HCT116 (cell line): ENCODE measurements around the gene FNDC11. TPM values are rescaled to one million over a fixed set of nuclear protein-coding genes. Genes with fewer than 3 reads are reported as not detected.

Source experiments
- ATAC-seq: fragments of 200-7000 bp; cut with Tn5 transposase; 2 replicates; pipeline ENCODE4 v1.9.1; 2020; ENCODE audit warnings: mild to moderate bottlenecking, moderate library complexity
- BruUV-seq: library from RNA; stranded (reverse); fragments of 400-500 nt; replicated peaks from 2 replicates; lab custom pipeline; 2021; lab: Mats Ljungman, UMichigan
- CTCF ChIA-PET: fragments of 300-600 bp; sonication (Branson Sonifier 250); formaldehyde crosslinking; loops from one replicate; lab custom pipeline; 2021; ENCODE audit warnings: antibody characterized with exemption; lab: Charles Lee
- POLR2A ChIA-PET: fragments of 300-600, 350-600 bp; sonication (Branson Sonifier 250); formaldehyde crosslinking; loops from one replicate; lab custom pipeline; 2021; ENCODE audit warnings: antibody characterized with exemption; lab: Charles Lee
- RAD21 ChIA-PET, 2 experiments: fragments of 300-600 bp; sonication (Branson Sonifier 250); formaldehyde crosslinking; loops; one replicate each; lab custom pipeline; 2023; ENCODE audit warnings: low total read pairs in 2 of 2; ENCODE audit not compliant: uncharacterized antibody in 2 of 2, unreplicated experiment in 2 of 2, low non-redundant PET in 1 of 2; lab: Charles Lee
- DNase-seq: peaks from one replicate; pipeline ENCODE4 v3.0.0-alpha.2; 2010; ENCODE audit warnings: low read depth, low spot score
- H2AFZ ChIP-seq: fragments of 200-600 bp; shearing (Covaris generic), sonication (generic); 2 replicates; pipeline ENCODE4 v1.6.1; 2017; ENCODE audit warnings: low read depth, mixed run types, mixed read lengths, antibody characterized with exemption, low read length; ENCODE audit not compliant: poor library complexity, severe bottlenecking
- H3K27ac ChIP-seq: 2 replicates; pipeline ENCODE4 v1.5.1; 2012; ENCODE audit warnings: low read depth, low read length
- H3K27me3 ChIP-seq: fragments of 200-600 bp; sonication (generic); 2 replicates; pipeline ENCODE4 v1.6.1; 2016; ENCODE audit warnings: mixed run types, low read length, mixed read lengths; ENCODE audit not compliant: insufficient read depth
- H3K36me3 ChIP-seq, 2 experiments: fragments of 200-500 bp in 1 of 2; fragments of 200-600 bp in 1 of 2; sonication (Bioruptor generic) in 1 of 2; sonication (generic) in 1 of 2; 2 replicates each; pipeline versions ENCODE4 v1.5.1 to v1.6.1; 2014 to 2016; ENCODE audit warnings: low read length in 2 of 2, inconsistent platforms in 1 of 2, mixed read lengths in 1 of 2, mixed run types in 1 of 2; ENCODE audit not compliant: insufficient read depth in 2 of 2, control insufficient read depth in 1 of 2
- H3K4me1 ChIP-seq, 2 experiments: fragments of 200-600 bp in 1 of 2; sonication (generic) in 1 of 2; 2 replicates each; pipeline versions ENCODE4 v1.5.1 to v1.6.1; 2012 to 2017; ENCODE audit warnings: low read length in 2 of 2, inconsistent platforms in 1 of 2, mild to moderate bottlenecking in 1 of 2, mixed read lengths in 1 of 2, mixed run types in 1 of 2, moderate library complexity in 1 of 2; ENCODE audit not compliant: insufficient read depth in 2 of 2, control insufficient read depth in 1 of 2
- H3K4me2 ChIP-seq: fragments of 200-600 bp; sonication (generic); 2 replicates; pipeline ENCODE4 v1.6.1; 2017; ENCODE audit warnings: mixed run types, low read length, mixed read lengths
- H3K4me3 ChIP-seq, 2 experiments: fragments of 200-600 bp in 1 of 2; sonication (generic) in 1 of 2; replicated peaks in 1 of 2; 2 replicates each; pipeline ENCODE4 v1.5.1; 2011 to 2016; ENCODE audit warnings: low read length in 2 of 2, control low read depth in 1 of 2, low read depth in 1 of 2, mild to moderate bottlenecking in 1 of 2, mixed read lengths in 1 of 2, mixed run types in 1 of 2
- H3K79me2 ChIP-seq: fragments of 200-600 bp; sonication (generic); 2 replicates; pipeline ENCODE4 v1.6.1; 2017; ENCODE audit warnings: mild to moderate bottlenecking, mixed run types, low read length, moderate library complexity, mixed read lengths; ENCODE audit not compliant: insufficient read depth
- H3K9ac ChIP-seq: fragments of 200-600 bp; sonication (generic); 2 replicates; pipeline ENCODE4 v1.6.1; 2016; ENCODE audit warnings: low read length, mixed read lengths
- H3K9me2 ChIP-seq: fragments of 200-600 bp; sonication (generic), shearing (Covaris generic); 2 replicates; pipeline ENCODE4 v1.6.1; 2017; ENCODE audit warnings: mixed run types, mild to moderate bottlenecking, moderate library complexity; ENCODE audit not compliant: insufficient read depth
- H3K9me3 ChIP-seq, 2 experiments: fragments of 200-500 bp in 1 of 2; fragments of 200-600 bp in 1 of 2; sonication (Bioruptor generic) in 1 of 2; sonication (generic) in 1 of 2; 2 replicates each; pipeline ENCODE4 v1.6.1; 2014 to 2017; ENCODE audit warnings: low read length in 2 of 2, mixed read lengths in 2 of 2, inconsistent platforms in 1 of 2, low read depth in 1 of 2, mild to moderate bottlenecking in 1 of 2, mixed run types in 1 of 2, moderate library complexity in 1 of 2; ENCODE audit not compliant: control insufficient read depth in 1 of 2, insufficient read depth in 1 of 2
- H4K20me1 ChIP-seq: fragments of 200-600 bp; sonication (generic), shearing (Covaris generic); 2 replicates; pipeline ENCODE4 v1.6.1; 2017; ENCODE audit warnings: mixed run types, mild to moderate bottlenecking, moderate library complexity; ENCODE audit not compliant: insufficient read depth
- CBX3 ChIP-seq: IDR thresholded peaks from 2 replicates; pipeline ENCODE4 v1.6.1; 2012; ENCODE audit warnings: low read depth
- CEBPB ChIP-seq: IDR thresholded peaks from 2 replicates; pipeline ENCODE4 v1.6.1; 2012; ENCODE audit warnings: low read depth
- CTCF ChIP-seq, 3 experiments: fragments of 200-600 bp in 1 of 3; sonication (generic) in 1 of 3; IDR thresholded peaks in 2 of 3; conservative IDR thresholded peaks in 1 of 3; 2 replicates each; pipeline ENCODE4 v1.5.1; 2012 to 2017; ENCODE audit warnings: low read depth in 2 of 3, low read length in 2 of 3, antibody characterized with exemption in 1 of 3, borderline replicate concordance in 1 of 3, control low read depth in 1 of 3, mild to moderate bottlenecking in 1 of 3, mixed read lengths in 1 of 3, mixed run types in 1 of 3, moderate library complexity in 1 of 3; ENCODE audit not compliant: insufficient read depth in 1 of 3
- ELF1 ChIP-seq: IDR thresholded peaks from 2 replicates; pipeline ENCODE4 v1.6.1; 2012; ENCODE audit warnings: low read depth, borderline replicate concordance
- EZH2phosphoT487 ChIP-seq: fragments of 200-600 bp; IDR thresholded peaks from 2 replicates; pipeline ENCODE4 v1.6.1; 2018; ENCODE audit warnings: antibody characterized with exemption, borderline replicate concordance
- FOSL1 ChIP-seq: IDR thresholded peaks from 2 replicates; pipeline ENCODE4 v1.6.1; 2012; ENCODE audit warnings: low read depth
- JUND ChIP-seq: IDR thresholded peaks from 2 replicates; pipeline ENCODE4 v1.6.1; 2012
- POLR2A ChIP-seq: IDR thresholded peaks from 2 replicates; pipeline ENCODE4 v1.7.0; 2011; ENCODE audit warnings: borderline replicate concordance; ENCODE audit not compliant: insufficient read depth, insufficient read length; ENCODE audit errors: extremely low read depth
- POLR2AphosphoS5 ChIP-seq: IDR thresholded peaks from 2 replicates; pipeline ENCODE4 v1.6.1; 2011; ENCODE audit warnings: mild to moderate bottlenecking, low read depth, low read length, moderate library complexity
- RAD21 ChIP-seq: IDR thresholded peaks from 2 replicates; pipeline ENCODE4 v1.6.1; 2012; ENCODE audit warnings: low read depth, mild to moderate bottlenecking
- REST ChIP-seq: IDR thresholded peaks from 2 replicates; pipeline ENCODE4 v1.6.1; 2012; ENCODE audit warnings: low read depth
- SIN3A ChIP-seq: IDR thresholded peaks from 2 replicates; pipeline ENCODE4 v1.6.1; 2012; ENCODE audit warnings: low read depth
- SP1 ChIP-seq: IDR thresholded peaks from 2 replicates; pipeline ENCODE4 v1.6.1; 2012; ENCODE audit warnings: low read depth
- SRF ChIP-seq: IDR thresholded peaks from 2 replicates; pipeline ENCODE4 v1.6.1; 2012; ENCODE audit warnings: low read depth
- TCF7L2 ChIP-seq: IDR thresholded peaks from 2 replicates; pipeline ENCODE4 v1.7.0; 2011; ENCODE audit warnings: borderline replicate concordance, inconsistent platforms; ENCODE audit not compliant: insufficient read depth, insufficient read length; ENCODE audit errors: extremely low read depth
- ZNF274 ChIP-seq: fragments of 200-500 bp; sonication (Bioruptor generic); IDR thresholded peaks from 2 replicates; pipeline ENCODE4 v1.6.1; 2014; ENCODE audit warnings: mild to moderate bottlenecking, low read depth, low read length, inconsistent platforms
- intact Hi-C: fragments of 100-400 bp; cut with micrococcal nuclease; formaldehyde crosslinking; loops from 2 replicates; pipeline ENCODE4 v1.10.0; 2022
- total RNA-seq: library from RNA; stranded (reverse); gene quantifications from one replicate; pipeline ENCODE4 v1.2.1, GENCODE V29; 2021; ENCODE audit not compliant: unreplicated experiment
- TF ChIP-seq, protein P1 (sequence below): IDR thresholded peaks from 2 replicates; pipeline ENCODE4 v1.6.1; 2012

The FNDC11 gene
- total RNA-seq, 1 experiment from 2014 or later, result 5.5 TPM

- Histone ChIP-seq H2AFZ (no peak overlapping the region), H3K4me3 (no peak overlapping the region), H3K36me3 (no peaks in the 10 kb centered on the region; a peak in 1 of 4 replicates), H3K4me2 (no peak overlapping the region), H4K20me1 (no peaks in the 10 kb centered on the region), H3K4me1 (no peaks in the 10 kb centered on the region), H3K27ac (no peak overlapping the region), H3K79me2 (no peaks in the 10 kb centered on the region), H3K9me3 (no peaks in the 10 kb centered on the region), H3K9me2 (no peaks in the 10 kb centered on the region), H3K9ac (no peak overlapping the region), H3K27me3 (no peaks in the 10 kb centered on the region)
- ChIA-PET POLR2A (no interaction called here), RAD21 (interaction anchor here in 1 of 2 experiments (0.6 kb wide), 1 partner anchor 8 kb away, joined by 3 read pairs; the partner anchor contains the start of gene HELZ2), CTCF (no interaction called here)
- no peak for DNase-seq
- no TSS peak for BruUV-seq
- ATAC-seq, result no peak
- TF ChIP-seq, protein P1, sequence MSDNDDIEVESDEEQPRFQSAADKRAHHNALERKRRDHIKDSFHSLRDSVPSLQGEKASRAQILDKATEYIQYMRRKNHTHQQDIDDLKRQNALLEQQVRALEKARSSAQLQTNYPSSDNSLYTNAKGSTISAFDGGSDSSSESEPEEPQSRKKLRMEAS, result no peak
- no peak for TF ChIP-seq EZH2phosphoT487
- TF ChIP-seq SRF, result no peak
- no peak for TF ChIP-seq RAD21
- no peak for TF ChIP-seq FOSL1
- no peak for TF ChIP-seq POLR2AphosphoS5
- no peak for TF ChIP-seq POLR2A
- TF ChIP-seq TCF7L2, result no peak
- no peak for TF ChIP-seq SP1
- no peak for TF ChIP-seq ELF1
- no peak for TF ChIP-seq CBX3
- TF ChIP-seq SIN3A, result no peak
- TF ChIP-seq ZNF274, result no peak
- TF ChIP-seq REST, result no peak
- no peak for TF ChIP-seq CTCF (IDR thresholded peaks at IDR 0.05 in 2 of 3, conservative IDR thresholded peaks at IDR 0.05 in 1 of 3; ENCODE audit: borderline replicate concordance in 1 of 3, insufficient read depth in 1 of 3, low read depth in 2 of 3, low read length in 2 of 3)
- no peak for TF ChIP-seq CEBPB
- no peak for TF ChIP-seq JUND
- intact Hi-C loops, result no loop called here
Measured at GRCh38 chr20:63565699-63566335, 11.9 kb downstream of the FNDC11 start.
